Suprapubic skin (tissue), 4 donors: ENCODE results near the gene COL8A2.

Source experiments
- EP300 ChIP-seq: sonication (generic); formaldehyde crosslinking; IDR thresholded peaks from one replicate; pipeline ENCODE4 v1.6.1; 2017; ENCODE audit warnings: antibody characterized with exemption
- POLR2A ChIP-seq, 2 donors: fragments of 450-650 bp; IDR thresholded peaks; one replicate each; pipeline ENCODE4 v1.6.1; 2017; ENCODE audit warnings: antibody characterized with exemption in 2 of 2, mild to moderate bottlenecking in 2 of 2, moderate library complexity in 2 of 2
- POLR2AphosphoS5 ChIP-seq, 3 donors: sonication (generic); formaldehyde crosslinking; IDR thresholded peaks; one replicate each; pipeline ENCODE4 v1.6.1; 2017; ENCODE audit warnings: antibody characterized with exemption in 3 of 3
- TF ChIP-seq, protein P1 (sequence below), 2 donors: fragments of 200-600 bp in 1 of 2; fragments of 450-650 bp in 1 of 2; sonication (generic) in 1 of 2; IDR thresholded peaks; one replicate each; pipeline ENCODE4 v1.5.1; 2016 to 2019; ENCODE audit warnings: antibody characterized with exemption in 2 of 2, mild to moderate bottlenecking in 1 of 2, moderate library complexity in 1 of 2

DNA sequence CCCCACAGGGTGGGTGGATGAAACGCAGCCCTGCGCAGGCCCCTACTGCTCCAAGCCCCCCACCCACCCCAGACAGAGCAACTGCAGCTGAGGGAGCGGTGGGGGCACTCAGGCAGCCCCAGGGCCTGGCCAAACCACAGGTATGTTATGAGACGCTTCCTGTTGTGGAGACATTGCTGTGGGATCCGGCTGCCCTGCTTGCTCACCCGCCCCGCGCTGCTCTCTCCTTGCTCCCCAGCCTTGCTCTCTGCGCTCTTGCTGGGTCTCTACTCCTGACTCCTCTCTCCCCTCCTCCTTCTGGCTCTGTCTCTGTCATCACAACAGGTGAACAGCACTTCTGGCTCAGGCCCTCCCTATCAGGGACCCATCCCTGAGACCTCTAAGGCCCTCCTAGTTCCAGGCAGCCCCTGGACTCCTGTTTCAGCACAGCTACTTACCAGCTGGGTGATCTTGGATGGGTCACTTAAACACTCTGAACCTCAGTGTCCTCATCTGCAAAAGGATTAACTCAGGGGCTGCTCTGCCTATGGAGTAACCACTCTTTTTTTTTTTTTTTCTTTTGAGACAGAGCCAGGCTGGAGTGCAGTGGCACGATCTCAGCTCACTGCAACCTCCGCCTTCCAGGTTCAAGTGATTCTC is 15.9 kb downstream of the COL8A2 start:
- TF ChIP-seq, protein P1, sequence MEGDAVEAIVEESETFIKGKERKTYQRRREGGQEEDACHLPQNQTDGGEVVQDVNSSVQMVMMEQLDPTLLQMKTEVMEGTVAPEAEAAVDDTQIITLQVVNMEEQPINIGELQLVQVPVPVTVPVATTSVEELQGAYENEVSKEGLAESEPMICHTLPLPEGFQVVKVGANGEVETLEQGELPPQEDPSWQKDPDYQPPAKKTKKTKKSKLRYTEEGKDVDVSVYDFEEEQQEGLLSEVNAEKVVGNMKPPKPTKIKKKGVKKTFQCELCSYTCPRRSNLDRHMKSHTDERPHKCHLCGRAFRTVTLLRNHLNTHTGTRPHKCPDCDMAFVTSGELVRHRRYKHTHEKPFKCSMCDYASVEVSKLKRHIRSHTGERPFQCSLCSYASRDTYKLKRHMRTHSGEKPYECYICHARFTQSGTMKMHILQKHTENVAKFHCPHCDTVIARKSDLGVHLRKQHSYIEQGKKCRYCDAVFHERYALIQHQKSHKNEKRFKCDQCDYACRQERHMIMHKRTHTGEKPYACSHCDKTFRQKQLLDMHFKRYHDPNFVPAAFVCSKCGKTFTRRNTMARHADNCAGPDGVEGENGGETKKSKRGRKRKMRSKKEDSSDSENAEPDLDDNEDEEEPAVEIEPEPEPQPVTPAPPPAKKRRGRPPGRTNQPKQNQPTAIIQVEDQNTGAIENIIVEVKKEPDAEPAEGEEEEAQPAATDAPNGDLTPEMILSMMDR (IDR thresholded peaks at IDR 0.05) = no peak
- TF ChIP-seq POLR2A (IDR thresholded peaks at IDR 0.05) (no peak), POLR2AphosphoS5 (IDR thresholded peaks at IDR 0.05) (no peak), EP300 (no peak)
